ENCODE data around the gene SRP14. TPM values are rescaled to one million over a fixed set of nuclear protein-coding genes. Genes with fewer than 3 reads are reported as not detected.

SRP14 gene
- total RNA-seq, 1 experiment from 2014 or later: 168 TPM

DNA sequence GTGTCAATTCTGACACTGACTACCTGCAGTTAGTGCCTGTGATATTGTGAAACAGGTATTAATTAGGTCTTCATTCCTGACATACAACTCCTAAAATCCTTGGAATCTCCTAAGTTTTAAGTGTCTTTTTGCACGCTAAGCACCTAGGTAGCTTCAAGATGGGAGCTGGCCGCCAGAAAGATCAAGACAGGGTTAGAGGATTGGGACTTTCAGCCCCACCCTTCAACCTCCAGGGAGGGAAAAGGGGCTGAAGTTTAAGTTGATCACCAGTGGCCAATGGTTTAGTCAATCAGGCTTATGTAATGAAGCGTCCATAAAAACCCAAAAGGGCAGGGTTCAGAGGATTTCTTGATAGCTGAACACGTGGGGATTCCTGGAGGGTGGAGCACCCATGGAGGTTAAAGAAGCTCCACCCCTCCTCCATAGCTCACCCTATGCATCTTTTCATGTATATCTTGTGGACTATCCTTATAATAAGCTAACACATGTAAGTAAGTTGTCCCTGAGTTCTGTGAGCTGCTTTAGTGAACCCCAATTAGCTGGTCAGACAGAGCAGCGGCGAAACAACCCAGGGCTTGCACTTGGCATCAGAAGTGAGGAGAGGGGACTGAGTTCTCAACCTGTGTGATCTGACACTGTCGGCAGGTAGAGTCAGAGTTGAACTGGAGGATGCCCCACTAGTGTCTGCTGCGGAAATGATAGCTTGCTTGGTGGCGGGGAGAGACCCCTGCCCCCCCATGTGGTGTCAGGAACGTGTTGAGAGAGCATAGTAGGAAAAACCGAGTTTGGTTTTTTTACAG lies 12.8 kb upstream of the SRP14 start:
- H3K27ac ChIP-seq (ENCODE audit: low read depth, low read length): no peak overlapping the region
- H3K79me2 ChIP-seq (ENCODE audit: insufficient read depth, low read length): no peaks in the 10 kb centered on the region
- no peak overlapping the region for H3K4me2 ChIP-seq (ENCODE audit: low read length)
- POLR2A ChIA-PET: no interaction called here
- TF ChIP-seq POLR2A (IDR thresholded peaks at IDR 0.05; ENCODE audit: borderline replicate concordance, extremely low read depth, insufficient read depth, insufficient read length) (no peak), SRF (IDR thresholded peaks at IDR 0.05; ENCODE audit: low read depth) (no peak), CBX3 (IDR thresholded peaks at IDR 0.05; ENCODE audit: low read depth) (no peak)
- TF ChIP-seq, protein P1, sequence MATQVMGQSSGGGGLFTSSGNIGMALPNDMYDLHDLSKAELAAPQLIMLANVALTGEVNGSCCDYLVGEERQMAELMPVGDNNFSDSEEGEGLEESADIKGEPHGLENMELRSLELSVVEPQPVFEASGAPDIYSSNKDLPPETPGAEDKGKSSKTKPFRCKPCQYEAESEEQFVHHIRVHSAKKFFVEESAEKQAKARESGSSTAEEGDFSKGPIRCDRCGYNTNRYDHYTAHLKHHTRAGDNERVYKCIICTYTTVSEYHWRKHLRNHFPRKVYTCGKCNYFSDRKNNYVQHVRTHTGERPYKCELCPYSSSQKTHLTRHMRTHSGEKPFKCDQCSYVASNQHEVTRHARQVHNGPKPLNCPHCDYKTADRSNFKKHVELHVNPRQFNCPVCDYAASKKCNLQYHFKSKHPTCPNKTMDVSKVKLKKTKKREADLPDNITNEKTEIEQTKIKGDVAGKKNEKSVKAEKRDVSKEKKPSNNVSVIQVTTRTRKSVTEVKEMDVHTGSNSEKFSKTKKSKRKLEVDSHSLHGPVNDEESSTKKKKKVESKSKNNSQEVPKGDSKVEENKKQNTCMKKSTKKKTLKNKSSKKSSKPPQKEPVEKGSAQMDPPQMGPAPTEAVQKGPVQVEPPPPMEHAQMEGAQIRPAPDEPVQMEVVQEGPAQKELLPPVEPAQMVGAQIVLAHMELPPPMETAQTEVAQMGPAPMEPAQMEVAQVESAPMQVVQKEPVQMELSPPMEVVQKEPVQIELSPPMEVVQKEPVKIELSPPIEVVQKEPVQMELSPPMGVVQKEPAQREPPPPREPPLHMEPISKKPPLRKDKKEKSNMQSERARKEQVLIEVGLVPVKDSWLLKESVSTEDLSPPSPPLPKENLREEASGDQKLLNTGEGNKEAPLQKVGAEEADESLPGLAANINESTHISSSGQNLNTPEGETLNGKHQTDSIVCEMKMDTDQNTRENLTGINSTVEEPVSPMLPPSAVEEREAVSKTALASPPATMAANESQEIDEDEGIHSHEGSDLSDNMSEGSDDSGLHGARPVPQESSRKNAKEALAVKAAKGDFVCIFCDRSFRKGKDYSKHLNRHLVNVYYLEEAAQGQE (IDR thresholded peaks at IDR 0.05; ENCODE audit: low read depth): no peak
- TF ChIP-seq, protein P2, sequence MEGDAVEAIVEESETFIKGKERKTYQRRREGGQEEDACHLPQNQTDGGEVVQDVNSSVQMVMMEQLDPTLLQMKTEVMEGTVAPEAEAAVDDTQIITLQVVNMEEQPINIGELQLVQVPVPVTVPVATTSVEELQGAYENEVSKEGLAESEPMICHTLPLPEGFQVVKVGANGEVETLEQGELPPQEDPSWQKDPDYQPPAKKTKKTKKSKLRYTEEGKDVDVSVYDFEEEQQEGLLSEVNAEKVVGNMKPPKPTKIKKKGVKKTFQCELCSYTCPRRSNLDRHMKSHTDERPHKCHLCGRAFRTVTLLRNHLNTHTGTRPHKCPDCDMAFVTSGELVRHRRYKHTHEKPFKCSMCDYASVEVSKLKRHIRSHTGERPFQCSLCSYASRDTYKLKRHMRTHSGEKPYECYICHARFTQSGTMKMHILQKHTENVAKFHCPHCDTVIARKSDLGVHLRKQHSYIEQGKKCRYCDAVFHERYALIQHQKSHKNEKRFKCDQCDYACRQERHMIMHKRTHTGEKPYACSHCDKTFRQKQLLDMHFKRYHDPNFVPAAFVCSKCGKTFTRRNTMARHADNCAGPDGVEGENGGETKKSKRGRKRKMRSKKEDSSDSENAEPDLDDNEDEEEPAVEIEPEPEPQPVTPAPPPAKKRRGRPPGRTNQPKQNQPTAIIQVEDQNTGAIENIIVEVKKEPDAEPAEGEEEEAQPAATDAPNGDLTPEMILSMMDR (IDR thresholded peaks at IDR 0.05 in 2 of 3, conservative IDR thresholded peaks at IDR 0.05 in 1 of 3; ENCODE audit: borderline replicate concordance in 1 of 3, insufficient read depth in 1 of 3, low read depth in 2 of 3, low read length in 2 of 3): no peak
- no peaks in the 10 kb centered on the region for H3K9me2 ChIP-seq (ENCODE audit: insufficient read depth)
- DNase-seq (ENCODE audit: low read depth, low spot score) (no peak), ATAC-seq (no peak)
- intact Hi-C loops (cut with micrococcal nuclease): no loop called here
- H2AFZ ChIP-seq (ENCODE audit: low read depth, low read length, poor library complexity, severe bottlenecking): no peak overlapping the region
- no peak overlapping the region for H3K4me3 ChIP-seq (replicated peaks in 1 of 2; ENCODE audit: low read depth in 1 of 2, low read length in 2 of 2)
- BruUV-seq (replicated peaks): no TSS peak
- peaks cover 6 to 14% of the 10 kb centered on the region in 2 experiments; a peak in 3 of 4 replicates for H3K4me1 ChIP-seq (ENCODE audit: control insufficient read depth in 1 of 2, insufficient read depth in 2 of 2, low read length in 2 of 2)
- RAD21 ChIA-PET (ENCODE audit: low non-redundant PET in 1 of 2, low total read pairs in 2 of 2, uncharacterized antibody in 2 of 2, unreplicated experiment in 2 of 2): no interaction called here
- no peaks in the 10 kb centered on the region for H3K36me3 ChIP-seq (ENCODE audit: control insufficient read depth in 1 of 2, insufficient read depth in 2 of 2, low read length in 2 of 2)
- no peaks in the 10 kb centered on the region for H4K20me1 ChIP-seq (ENCODE audit: insufficient read depth)
- H3K9ac ChIP-seq (ENCODE audit: low read length): no peak overlapping the region
- no peaks in the 10 kb centered on the region for H3K27me3 ChIP-seq (ENCODE audit: insufficient read depth, low read length)
- CTCF ChIA-PET: interaction anchor here (1.0 to 1.2 kb wide), 2 partner anchors 223 to 258 kb away, joined by 3 read pairs; no protein-coding TSS in a partner anchor
- no peaks in the 10 kb centered on the region for H3K9me3 ChIP-seq (ENCODE audit: control insufficient read depth in 1 of 2, insufficient read depth in 1 of 2, low read depth in 1 of 2, low read length in 2 of 2)
